NCI-H2107 (cell line): ENCODE measurements around the gene EIF4EBP3.

Experiments used
- DNase-seq: peaks from one replicate; lab custom pipeline; 2025; lab: John Stamatoyannopoulos, UW

The EIF4EBP3 gene

DNA sequence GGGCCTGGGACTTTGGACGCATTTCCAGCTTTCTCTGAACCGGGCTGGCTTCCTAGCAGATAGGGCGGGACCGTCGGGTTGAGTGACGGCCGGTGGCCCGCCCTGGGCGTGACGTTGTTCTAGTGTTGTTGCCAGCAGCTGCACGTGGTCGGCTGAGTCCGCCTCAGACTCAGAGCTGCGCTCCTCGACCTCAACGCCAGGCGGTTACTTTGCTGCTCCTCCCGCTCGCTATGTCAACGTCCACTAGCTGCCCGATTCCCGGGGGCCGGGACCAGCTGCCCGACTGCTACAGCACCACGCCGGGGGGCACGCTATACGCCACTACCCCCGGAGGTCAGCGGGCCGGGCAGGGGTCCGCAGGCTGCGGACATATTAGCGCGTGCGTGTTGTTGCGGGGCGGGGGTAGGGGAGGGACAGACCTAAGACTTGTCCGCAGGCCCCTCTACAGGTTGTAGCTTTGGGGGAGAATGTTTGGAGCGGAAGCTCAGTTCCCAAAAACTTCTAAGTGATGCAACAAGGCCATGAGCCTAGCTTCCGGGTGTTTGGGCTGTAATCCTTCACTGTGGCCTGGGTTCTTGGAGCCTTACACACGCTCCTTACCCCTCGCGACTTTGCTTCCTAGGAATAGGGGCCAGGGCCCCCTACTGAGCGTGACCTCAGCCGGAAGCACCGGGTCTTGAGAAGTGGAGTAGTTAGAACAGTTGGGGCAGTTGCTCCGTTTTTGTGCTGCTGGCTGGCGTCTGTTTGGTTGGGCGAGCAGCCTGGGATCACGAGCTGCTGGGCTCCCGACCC, at the start of gene EIF4EBP3:
Gene EIF4EBP3 (plus strand): TSS at position 155 of the 792 bp plus-strand sequence. CDS start 76 bp downstream, at position 231.
- peak; percentile 47 for DNase-seq

GRCh38 chr5:140497897-140498296, 49.6 kb upstream of the EIF4EBP3 start:
- DNase-seq: no peak

DNA sequence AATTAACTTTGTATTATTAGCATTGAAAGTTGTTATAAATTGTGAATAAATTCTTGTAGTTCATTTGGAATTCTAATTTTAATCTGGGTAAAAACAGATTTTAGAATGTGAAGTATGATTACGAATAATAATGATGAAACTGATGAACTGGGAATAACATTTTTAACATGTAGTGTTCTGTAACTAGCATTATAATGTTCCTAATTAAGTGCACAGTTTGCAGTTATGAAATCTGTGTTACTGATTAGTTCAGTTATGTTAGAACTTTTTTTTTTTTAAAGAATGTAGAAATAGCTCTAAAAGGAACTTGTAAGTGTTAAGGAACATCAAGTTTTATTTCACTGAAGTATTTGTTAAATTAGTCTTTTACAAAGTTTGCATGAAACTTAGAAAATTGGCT, 48.9 kb upstream of the EIF4EBP3 start:
- no peak for DNase-seq

DNA sequence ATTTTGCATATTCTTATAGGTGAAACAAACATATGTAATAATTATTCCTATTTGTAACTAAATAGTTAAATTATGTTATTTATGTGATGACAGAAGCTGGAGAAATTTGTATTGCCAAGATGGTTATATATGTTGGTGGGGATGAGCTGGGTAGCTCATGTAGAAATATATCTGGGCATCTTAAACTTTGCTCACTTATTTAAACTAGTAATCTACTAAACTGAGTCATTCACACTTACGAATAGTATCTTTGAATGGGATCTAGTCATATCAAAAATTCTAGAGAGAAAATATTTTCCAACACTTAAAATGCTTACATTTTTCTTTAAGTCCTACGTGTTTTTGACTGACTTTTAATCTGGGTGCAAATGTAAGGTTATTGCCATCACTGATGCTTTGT, 44.6 kb upstream of the EIF4EBP3 start:
- no peak for DNase-seq

- DNase-seq: no peak
Measured at GRCh38 chr5:140509898-140510297, 37.6 kb upstream of the EIF4EBP3 start.

DNA sequence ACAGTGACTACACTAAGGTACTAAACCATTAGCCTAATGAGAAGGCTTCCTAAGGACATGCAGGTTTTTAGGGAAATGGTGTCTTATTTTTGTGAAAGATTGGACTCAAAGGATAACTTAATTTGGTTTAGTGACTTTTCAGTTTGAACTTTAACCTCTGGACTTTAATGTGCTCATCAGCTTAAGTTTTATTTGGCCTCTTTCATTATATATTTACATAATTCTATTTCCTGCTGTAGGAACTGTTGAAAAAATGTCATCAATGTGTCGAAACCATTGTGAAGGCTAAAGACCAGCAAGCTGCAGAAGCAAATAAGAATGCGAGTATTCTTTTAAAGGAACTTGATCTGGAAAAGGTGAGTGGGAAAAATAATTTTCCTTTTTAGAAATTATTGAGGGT, 34.3 kb upstream of the EIF4EBP3 start:
- no peak for DNase-seq

GRCh38 chr5:140524003-140524402, 23.5 kb upstream of the EIF4EBP3 start:
- no peak for DNase-seq

DNA sequence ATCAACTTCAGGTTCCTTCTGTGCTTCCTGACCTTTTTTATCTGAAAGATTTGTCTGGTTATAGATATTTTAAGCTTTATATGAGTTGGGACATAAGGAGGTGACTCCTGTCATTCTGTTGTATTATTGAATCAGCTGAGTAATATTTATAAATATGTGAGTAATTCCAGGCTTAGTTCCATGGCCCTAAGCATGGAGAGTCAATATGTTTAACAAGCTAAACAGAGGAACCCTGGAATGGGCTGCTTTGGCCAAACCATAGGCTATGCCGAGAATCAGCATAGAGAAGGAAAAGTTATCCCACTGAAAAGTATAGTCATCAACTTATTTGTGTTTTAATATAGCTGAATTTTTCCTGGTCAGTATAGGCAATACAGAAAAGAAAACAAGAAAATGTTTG, 7.2 kb upstream of the EIF4EBP3 start:
- no peak for DNase-seq

DNA sequence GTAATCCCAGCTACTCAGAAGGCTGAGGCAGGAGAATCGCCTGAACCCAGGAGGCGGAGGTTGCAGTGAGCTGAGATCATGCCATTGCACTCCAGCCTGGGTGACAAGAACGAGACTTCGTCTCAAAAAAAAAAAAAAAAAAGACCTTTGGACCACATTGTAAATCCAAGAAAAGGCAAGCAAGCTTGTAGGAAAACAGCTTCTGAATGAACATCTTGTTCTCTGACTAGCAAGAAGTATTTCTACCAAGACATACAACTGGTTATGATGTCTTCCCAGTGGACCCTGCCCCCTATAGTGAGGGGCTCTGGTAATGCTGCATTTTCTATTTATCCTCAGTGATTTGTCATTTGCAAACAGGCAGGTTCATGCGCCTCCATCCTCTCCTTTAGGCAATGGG, 4.5 kb upstream of the EIF4EBP3 start:
- no peak for DNase-seq

DNA sequence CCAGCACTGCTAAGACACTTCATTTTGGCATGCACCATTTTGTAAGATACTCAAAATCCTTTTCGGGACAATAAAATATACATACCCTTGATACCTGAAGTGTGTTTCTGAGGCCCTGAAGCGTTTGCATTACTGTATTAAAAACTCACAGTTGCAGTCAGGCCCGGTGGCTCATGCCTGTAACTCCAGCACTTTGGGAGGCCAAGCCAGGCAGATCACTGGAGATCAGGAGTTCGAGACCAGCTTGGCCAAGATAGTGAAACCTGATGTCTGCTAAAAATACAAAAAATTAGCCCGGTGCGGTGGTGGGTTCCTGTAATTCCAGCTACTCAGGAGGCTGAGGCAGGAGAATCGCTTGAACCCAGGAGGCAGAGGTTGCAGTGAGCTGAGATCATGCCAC, 2.5 kb upstream of the EIF4EBP3 start:
- no peak for DNase-seq

GRCh38 chr5:140545606-140546005, 1.9 kb upstream of the EIF4EBP3 start:
- DNase-seq: no peak

- no peak for DNase-seq
Measured at GRCh38 chr5:140546851-140547507, 483 bp upstream of the EIF4EBP3 start.

DNA sequence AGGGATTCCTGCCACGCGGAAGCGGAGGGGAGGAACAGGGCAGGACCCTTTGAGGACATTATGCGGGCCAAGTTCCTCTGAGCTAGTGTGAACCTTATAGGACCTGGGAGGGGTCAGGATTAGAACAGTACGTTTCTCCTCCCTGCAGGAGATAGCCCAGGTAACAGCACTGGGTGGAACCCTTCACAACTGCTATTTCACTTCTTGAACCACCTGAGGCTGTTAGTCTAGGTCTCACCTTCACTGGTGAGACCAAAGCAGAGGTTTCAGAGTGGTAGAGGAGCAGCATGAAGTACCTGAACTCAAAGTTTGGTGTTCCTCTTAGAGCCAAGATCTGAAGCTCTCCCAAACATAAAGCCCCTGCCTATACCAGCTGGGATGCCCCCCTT, 832 bp downstream of the EIF4EBP3 start:
- DNase-seq: no peak

GRCh38 chr5:140548791-140549190, 1.3 kb downstream of the EIF4EBP3 start:
- DNase-seq: no peak

DNA sequence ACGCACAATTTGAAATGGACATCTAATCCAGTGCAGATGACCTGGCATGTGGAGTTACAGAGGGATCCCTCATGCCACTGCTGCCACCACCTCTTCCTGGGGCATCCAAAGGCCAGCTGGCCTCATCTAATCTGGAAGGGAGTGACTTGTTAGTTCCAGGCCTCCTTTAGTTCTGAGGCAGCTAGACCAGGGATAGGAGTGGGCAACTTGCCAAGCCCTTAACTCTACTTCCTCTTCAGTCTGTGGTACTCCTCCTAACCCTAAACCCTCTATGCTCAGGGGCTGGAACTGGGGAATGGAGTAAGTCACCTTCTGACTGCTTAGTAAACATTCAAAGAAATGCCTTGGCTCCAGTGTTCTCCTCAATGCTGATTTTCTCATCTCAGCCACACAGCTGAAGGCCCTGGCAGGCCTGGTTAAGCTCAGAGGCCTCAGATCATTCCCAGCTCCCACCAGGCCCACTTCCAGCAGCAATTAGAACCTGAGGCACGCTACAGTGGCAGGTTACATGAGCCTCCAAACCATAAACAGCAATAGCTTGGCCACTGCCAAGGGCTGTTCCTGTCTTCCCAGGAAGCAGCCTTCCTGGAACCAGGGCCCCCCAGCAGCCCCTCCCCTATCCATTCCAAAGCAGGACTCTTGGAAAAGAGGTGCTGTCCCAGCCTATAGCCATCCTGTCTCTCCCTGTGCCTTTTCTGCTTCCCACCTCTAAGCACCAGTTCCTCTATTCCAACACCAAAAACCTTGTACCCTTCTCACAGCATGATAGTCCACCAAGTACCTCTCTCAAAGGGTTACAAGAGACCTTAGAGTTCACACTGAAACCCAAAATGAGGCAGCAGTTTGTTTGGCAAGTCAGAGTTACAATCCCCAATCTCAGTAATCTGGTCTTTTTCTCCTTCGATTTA, 2.0 kb downstream of the EIF4EBP3 start:
- no peak for DNase-seq

DNA sequence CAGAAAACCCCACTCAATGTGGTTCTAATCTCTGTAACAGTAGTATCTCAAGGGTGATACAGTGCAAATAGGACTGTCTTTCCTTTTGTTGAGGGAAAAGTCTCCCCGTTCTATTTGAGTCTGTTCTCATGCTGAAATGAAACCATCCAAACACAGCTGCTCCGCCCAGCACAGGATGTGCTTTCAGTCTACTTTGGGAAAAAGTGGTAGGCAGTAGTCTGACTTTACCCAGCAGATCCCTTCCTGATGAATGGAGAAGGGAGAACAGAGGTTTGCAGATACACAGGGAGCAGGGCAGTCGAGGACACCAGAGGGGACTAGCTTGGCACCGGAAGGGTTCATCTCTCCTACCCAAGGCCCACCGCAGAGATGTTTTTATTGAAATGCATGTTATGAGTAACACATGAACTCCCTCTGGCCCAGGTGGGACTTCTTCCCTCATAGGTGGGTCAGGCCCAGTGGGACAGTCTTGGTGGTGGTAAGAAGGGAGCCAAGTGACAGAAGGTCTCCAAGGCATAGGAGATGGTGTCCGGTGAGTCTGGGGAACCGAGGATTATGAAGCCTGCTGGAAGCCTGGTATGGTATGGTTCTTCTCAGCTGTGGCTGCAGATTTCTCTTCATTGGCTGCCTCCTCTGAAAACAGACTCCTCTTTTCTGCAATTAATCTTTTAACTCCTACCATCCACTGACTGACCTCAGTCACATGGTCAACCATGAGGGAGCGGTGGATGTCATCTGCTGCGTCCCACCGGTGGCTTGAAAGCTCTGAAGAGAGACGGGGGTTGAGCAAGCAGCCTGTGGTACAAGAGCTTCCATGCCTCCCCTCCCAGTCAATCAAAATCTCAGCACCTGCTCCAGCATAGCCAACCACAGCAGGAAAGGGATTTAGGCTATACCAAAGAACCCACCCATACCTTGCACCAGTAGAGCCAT, 3.0 kb downstream of the EIF4EBP3 start:
- no peak for DNase-seq

GRCh38 chr5:140551872-140552271, 4.4 kb downstream of the EIF4EBP3 start:
- DNase-seq: no peak

GRCh38 chr5:140553657-140554056, 6.2 kb downstream of the EIF4EBP3 start:
- no peak for DNase-seq

- no peak for DNase-seq
Measured at GRCh38 chr5:140554454-140554853, 7.0 kb downstream of the EIF4EBP3 start.

DNA sequence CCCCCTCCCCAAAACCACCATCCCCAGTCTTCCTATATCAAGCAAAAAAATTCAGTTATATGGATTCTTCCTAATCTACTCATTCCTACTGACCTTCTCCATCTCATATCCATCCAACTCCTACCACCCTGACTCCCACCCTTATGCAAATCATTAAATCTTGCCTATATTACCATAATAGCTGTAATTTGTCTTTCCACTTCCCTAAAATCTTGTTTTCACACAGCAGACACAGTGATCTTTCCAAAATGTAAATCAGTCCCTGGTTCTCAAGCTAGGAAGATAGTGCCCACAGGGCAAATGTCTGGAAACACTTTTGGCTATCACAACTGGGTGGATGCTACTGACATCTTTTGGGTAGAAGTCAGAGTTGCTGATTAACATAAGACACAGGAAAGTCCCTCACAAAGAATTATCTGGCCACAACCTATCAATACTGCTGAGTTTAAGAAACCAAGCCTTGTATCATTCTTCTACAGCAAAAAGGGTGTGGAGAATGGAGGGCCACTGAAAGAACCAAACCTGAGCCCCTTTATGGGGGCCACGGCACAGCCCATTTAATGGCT, 8.4 kb downstream of the EIF4EBP3 start:
- no peak for DNase-seq

DNA sequence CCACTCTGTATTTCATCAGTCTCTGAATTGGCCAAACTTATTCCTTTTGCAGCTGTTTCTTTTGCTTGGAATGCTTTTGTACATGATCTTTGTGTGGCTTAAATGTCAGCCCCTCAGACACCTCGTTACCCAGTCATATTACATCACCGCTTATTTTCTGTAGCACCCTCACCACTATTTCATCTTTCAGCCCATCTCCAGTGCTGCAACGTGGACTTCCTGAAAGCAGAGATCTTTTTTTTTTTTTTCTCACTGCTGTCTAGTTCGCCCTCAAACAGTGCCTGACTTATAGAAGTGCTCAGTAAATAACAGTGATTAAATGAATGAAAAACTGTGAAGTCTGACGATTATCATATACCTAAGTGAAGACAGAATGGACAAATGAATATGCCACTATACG, 9.0 kb downstream of the EIF4EBP3 start:
- no peak for DNase-seq
